HL-60 (cell line): ENCODE results near the gene RNU2-63P.

Experiments used
- CTCF ChIP-seq: IDR thresholded peaks from one replicate; pipeline ENCODE4 v1.5.1; 2011; ENCODE audit warnings: low read length, control low read depth, inconsistent platforms; ENCODE audit not compliant: insufficient read depth
- GABPA ChIP-seq: IDR thresholded peaks from 2 replicates; pipeline ENCODE4 v1.6.1; 2012; ENCODE audit warnings: low read depth
- POLR2AphosphoS5 ChIP-seq: IDR thresholded peaks from 2 replicates; pipeline ENCODE4 v1.6.1; 2012; ENCODE audit warnings: low read depth
- TF ChIP-seq, protein P1 (sequence below): IDR thresholded peaks from 2 replicates; pipeline ENCODE4 v1.6.1; 2012; ENCODE audit warnings: low read depth; ENCODE audit not compliant: insufficient replicate concordance

GRCh38 chr2:88011011-88011410 is 5.3 kb downstream of the RNU2-63P start:
- TF ChIP-seq, protein P1, sequence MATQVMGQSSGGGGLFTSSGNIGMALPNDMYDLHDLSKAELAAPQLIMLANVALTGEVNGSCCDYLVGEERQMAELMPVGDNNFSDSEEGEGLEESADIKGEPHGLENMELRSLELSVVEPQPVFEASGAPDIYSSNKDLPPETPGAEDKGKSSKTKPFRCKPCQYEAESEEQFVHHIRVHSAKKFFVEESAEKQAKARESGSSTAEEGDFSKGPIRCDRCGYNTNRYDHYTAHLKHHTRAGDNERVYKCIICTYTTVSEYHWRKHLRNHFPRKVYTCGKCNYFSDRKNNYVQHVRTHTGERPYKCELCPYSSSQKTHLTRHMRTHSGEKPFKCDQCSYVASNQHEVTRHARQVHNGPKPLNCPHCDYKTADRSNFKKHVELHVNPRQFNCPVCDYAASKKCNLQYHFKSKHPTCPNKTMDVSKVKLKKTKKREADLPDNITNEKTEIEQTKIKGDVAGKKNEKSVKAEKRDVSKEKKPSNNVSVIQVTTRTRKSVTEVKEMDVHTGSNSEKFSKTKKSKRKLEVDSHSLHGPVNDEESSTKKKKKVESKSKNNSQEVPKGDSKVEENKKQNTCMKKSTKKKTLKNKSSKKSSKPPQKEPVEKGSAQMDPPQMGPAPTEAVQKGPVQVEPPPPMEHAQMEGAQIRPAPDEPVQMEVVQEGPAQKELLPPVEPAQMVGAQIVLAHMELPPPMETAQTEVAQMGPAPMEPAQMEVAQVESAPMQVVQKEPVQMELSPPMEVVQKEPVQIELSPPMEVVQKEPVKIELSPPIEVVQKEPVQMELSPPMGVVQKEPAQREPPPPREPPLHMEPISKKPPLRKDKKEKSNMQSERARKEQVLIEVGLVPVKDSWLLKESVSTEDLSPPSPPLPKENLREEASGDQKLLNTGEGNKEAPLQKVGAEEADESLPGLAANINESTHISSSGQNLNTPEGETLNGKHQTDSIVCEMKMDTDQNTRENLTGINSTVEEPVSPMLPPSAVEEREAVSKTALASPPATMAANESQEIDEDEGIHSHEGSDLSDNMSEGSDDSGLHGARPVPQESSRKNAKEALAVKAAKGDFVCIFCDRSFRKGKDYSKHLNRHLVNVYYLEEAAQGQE, result no peak
- TF ChIP-seq CTCF (no peak), POLR2AphosphoS5 (no peak), GABPA (no peak)
